HEK293 (cell line): ENCODE results near the gene PRKCA.
A peak's percentile ranks its signal among the peaks of the same experiment; 100 is the strongest.

Source experiments
- CTCF ChIA-PET: fragments of 350-600 bp; formaldehyde crosslinking; extraction: SDS; loops from one replicate; lab custom pipeline; 2021; ENCODE audit warnings: antibody characterized with exemption; lab: Yijun Ruan, JAX
- POLR2A ChIA-PET: fragments of 300-600 bp; formaldehyde crosslinking; extraction: SDS; loops from one replicate; lab custom pipeline; 2020; ENCODE audit warnings: antibody characterized with exemption, inconsistent platforms; lab: Yijun Ruan, JAX
- H3K27ac ChIP-seq: fragments of 200-500 bp; sonication (Bioruptor generic); 2 replicates; pipeline ENCODE4 v1.5.1; 2014; ENCODE audit warnings: low read depth, low read length, control low read depth, inconsistent platforms; ENCODE audit errors: extremely low read depth
- H3K36me3 ChIP-seq, 2 experiments: fragments of 200-500 bp in 1 of 2; sonication (Bioruptor generic) in 1 of 2; 1 replicate in 1 of 2; 2 replicates in 1 of 2; pipeline ENCODE4 v1.5.1; 2014 to 2017; ENCODE audit warnings: inconsistent platforms in 2 of 2, low read length in 2 of 2; ENCODE audit not compliant: control insufficient read depth in 2 of 2, insufficient read depth in 1 of 2
- H3K4me1 ChIP-seq: fragments of 200-500 bp; sonication (Bioruptor generic); 2 replicates; pipeline ENCODE4 v1.5.1; 2014; ENCODE audit warnings: mild to moderate bottlenecking, low read length, inconsistent platforms; ENCODE audit not compliant: control insufficient read depth, insufficient read depth
- H3K4me3 ChIP-seq: 2 replicates; pipeline ENCODE4 v1.5.1; 2011; ENCODE audit warnings: low read depth, mild to moderate bottlenecking, control low read depth, low read length, moderate library complexity
- H3K9me3 ChIP-seq: fragments of 200-500 bp; sonication (Bioruptor generic); 2 replicates; pipeline ENCODE4 v1.5.1; 2014; ENCODE audit warnings: low read depth, low read length, inconsistent platforms; ENCODE audit not compliant: control insufficient read depth, insufficient read depth
- GLIS2 ChIP-seq: fragments of 450-650 bp; formaldehyde crosslinking; IDR thresholded peaks from 2 replicates; pipeline ENCODE4 v1.5.1; 2016; ENCODE audit warnings: missing biosample characterization, missing genetic modification characterization
- INSM2 ChIP-seq: fragments of 450-650 bp; formaldehyde crosslinking; IDR thresholded peaks from 2 replicates; pipeline ENCODE4 v1.5.1; 2016; ENCODE audit warnings: missing biosample characterization, missing genetic modification characterization
- KLF8 ChIP-seq: fragments of 450-650 bp; formaldehyde crosslinking; IDR thresholded peaks from 2 replicates; pipeline ENCODE4 v1.5.1; 2016; ENCODE audit warnings: missing biosample characterization, missing genetic modification characterization
- PRDM10 ChIP-seq: fragments of 450-650 bp; formaldehyde crosslinking; IDR thresholded peaks from 2 replicates; pipeline ENCODE4 v1.5.1; 2016; ENCODE audit warnings: missing biosample characterization, missing genetic modification characterization
- PRDM4 ChIP-seq: fragments of 450-650 bp; formaldehyde crosslinking; IDR thresholded peaks from 2 replicates; pipeline ENCODE4 v1.5.1; 2017; ENCODE audit warnings: missing biosample characterization, missing genetic modification characterization
- SETDB1 ChIP-seq: IDR thresholded peaks from one replicate; pipeline ENCODE4 v1.6.1; 2017; ENCODE audit warnings: mild to moderate bottlenecking, low read length, moderate library complexity, mixed read lengths; ENCODE audit not compliant: insufficient read length
- ZFHX2 ChIP-seq: fragments of 450-650 bp; formaldehyde crosslinking; conservative IDR thresholded peaks from 2 replicates; pipeline ENCODE4 v1.5.1; 2016; ENCODE audit warnings: missing biosample characterization, missing genetic modification characterization
- ZNF274 ChIP-seq, 2 experiments: fragments of 200-500 bp in 1 of 2; fragments of 450-650 bp in 1 of 2; sonication (Bioruptor generic) in 1 of 2; formaldehyde crosslinking in 1 of 2; IDR thresholded peaks; 2 replicates each; pipeline versions ENCODE4 v1.5.1 to v1.6.1; 2014 to 2016; ENCODE audit warnings: borderline replicate concordance in 1 of 2, inconsistent platforms in 1 of 2, low read length in 1 of 2, missing biosample characterization in 1 of 2, missing genetic modification characterization in 1 of 2
- ZNF341 ChIP-seq: fragments of 450-650 bp; formaldehyde crosslinking; IDR thresholded peaks from 2 replicates; pipeline ENCODE4; 2016; ENCODE audit warnings: low read depth, missing biosample characterization, missing genetic modification characterization
- ZNF362 ChIP-seq: fragments of 450-650 bp; formaldehyde crosslinking; IDR thresholded peaks from 2 replicates; pipeline ENCODE4 v1.5.1; 2016; ENCODE audit warnings: missing biosample characterization, missing genetic modification characterization
- ZNF394 ChIP-seq: fragments of 450-650 bp; formaldehyde crosslinking; IDR thresholded peaks from 2 replicates; pipeline ENCODE4 v1.5.1; 2016; ENCODE audit warnings: missing biosample characterization, missing genetic modification characterization, mild to moderate bottlenecking, moderate library complexity, borderline replicate concordance
- ZNF426 ChIP-seq: fragments of 450-650 bp; formaldehyde crosslinking; IDR thresholded peaks from 2 replicates; pipeline ENCODE4 v1.5.1; 2017; ENCODE audit warnings: missing biosample characterization, missing genetic modification characterization, mild to moderate bottlenecking, inconsistent platforms, moderate library complexity
- ZNF521 ChIP-seq: fragments of 450-650 bp; formaldehyde crosslinking; IDR thresholded peaks from 2 replicates; pipeline ENCODE4 v1.5.1; 2017; ENCODE audit warnings: missing biosample characterization, mild to moderate bottlenecking, missing genetic modification characterization
- ZNF623 ChIP-seq: fragments of 450-650 bp; formaldehyde crosslinking; IDR thresholded peaks from 2 replicates; pipeline ENCODE4 v1.5.1; 2016; ENCODE audit warnings: missing biosample characterization, missing genetic modification characterization
- ZNF664 ChIP-seq: fragments of 450-650 bp; formaldehyde crosslinking; IDR thresholded peaks from 2 replicates; pipeline ENCODE4 v1.5.1; 2016; ENCODE audit warnings: missing biosample characterization, missing genetic modification characterization
- ZNF76 ChIP-seq: fragments of 450-650 bp; formaldehyde crosslinking; IDR thresholded peaks from 2 replicates; pipeline ENCODE4; 2016; ENCODE audit warnings: low read depth, missing biosample characterization, missing genetic modification characterization, borderline replicate concordance
- ZNF791 ChIP-seq: fragments of 450-650 bp; formaldehyde crosslinking; IDR thresholded peaks from 2 replicates; pipeline ENCODE4 v1.5.1; 2016; ENCODE audit warnings: missing biosample characterization, missing genetic modification characterization
- ZSCAN23 ChIP-seq: fragments of 450-650 bp; formaldehyde crosslinking; IDR thresholded peaks from 2 replicates; pipeline ENCODE4 v1.5.1; 2016; ENCODE audit warnings: missing biosample characterization, missing genetic modification characterization
- TF ChIP-seq, protein P1 (sequence below): fragments of 450-650 bp; formaldehyde crosslinking; IDR thresholded peaks from 2 replicates; pipeline ENCODE4 v1.5.1; 2016; ENCODE audit warnings: missing biosample characterization, missing genetic modification characterization
- TF ChIP-seq, protein P2 (sequence below): fragments of 450-650 bp; formaldehyde crosslinking; IDR thresholded peaks from 2 replicates; pipeline ENCODE4 v1.5.1; 2017; ENCODE audit warnings: missing biosample characterization, missing genetic modification characterization

Gene PRKCA

GRCh38 chr17:66444031-66444430 is 141.6 kb downstream of the PRKCA start:
- CTCF ChIA-PET: interaction anchor here (1.1 kb wide), 1 partner anchor 17 kb away, joined by 3 read pairs; no protein-coding TSS in a partner anchor
- Histone ChIP-seq H3K4me1 (0 out of 2 replicates have a peak, but pooled peaks cover 6% of the 10 kb centered on the region), H3K4me3 (no peak overlapping the region), H3K9me3 (no peaks in the 10 kb centered on the region), H3K27ac (no peak overlapping the region), H3K36me3 (no peaks in the 10 kb centered on the region)
- POLR2A ChIA-PET: no interaction called here
- no peak for TF ChIP-seq ZNF76
- TF ChIP-seq ZSCAN23: no peak
- no peak for TF ChIP-seq ZNF664 (tag by site-specific recombination)
- TF ChIP-seq ZNF521 (tag by site-specific recombination): no peak
- no peak for TF ChIP-seq ZNF623
- TF ChIP-seq, protein P1, sequence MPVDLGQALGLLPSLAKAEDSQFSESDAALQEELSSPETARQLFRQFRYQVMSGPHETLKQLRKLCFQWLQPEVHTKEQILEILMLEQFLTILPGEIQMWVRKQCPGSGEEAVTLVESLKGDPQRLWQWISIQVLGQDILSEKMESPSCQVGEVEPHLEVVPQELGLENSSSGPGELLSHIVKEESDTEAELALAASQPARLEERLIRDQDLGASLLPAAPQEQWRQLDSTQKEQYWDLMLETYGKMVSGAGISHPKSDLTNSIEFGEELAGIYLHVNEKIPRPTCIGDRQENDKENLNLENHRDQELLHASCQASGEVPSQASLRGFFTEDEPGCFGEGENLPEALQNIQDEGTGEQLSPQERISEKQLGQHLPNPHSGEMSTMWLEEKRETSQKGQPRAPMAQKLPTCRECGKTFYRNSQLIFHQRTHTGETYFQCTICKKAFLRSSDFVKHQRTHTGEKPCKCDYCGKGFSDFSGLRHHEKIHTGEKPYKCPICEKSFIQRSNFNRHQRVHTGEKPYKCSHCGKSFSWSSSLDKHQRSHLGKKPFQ (tag by site-specific recombination): no peak
- TF ChIP-seq, protein P2, sequence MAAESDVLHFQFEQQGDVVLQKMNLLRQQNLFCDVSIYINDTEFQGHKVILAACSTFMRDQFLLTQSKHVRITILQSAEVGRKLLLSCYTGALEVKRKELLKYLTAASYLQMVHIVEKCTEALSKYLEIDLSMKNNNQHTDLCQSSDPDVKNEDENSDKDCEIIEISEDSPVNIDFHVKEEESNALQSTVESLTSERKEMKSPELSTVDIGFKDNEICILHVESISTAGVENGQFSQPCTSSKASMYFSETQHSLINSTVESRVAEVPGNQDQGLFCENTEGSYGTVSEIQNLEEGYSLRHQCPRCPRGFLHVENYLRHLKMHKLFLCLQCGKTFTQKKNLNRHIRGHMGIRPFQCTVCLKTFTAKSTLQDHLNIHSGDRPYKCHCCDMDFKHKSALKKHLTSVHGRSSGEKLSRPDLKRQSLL (tag by site-specific recombination): no peak
- no peak for TF ChIP-seq ZNF791
- no peak for TF ChIP-seq ZNF341 (tag by site-specific recombination)

- TF ChIP-seq ZNF274 (IDR thresholded peaks at IDR 0.05; ENCODE audit: low read length) (no peak), ZNF274 (tag by site-specific recombination; IDR thresholded peaks at IDR 0.05; ENCODE audit: borderline replicate concordance) (peak; percentile 93), GLIS2 (tag by site-specific recombination) (no peak)
- no peaks in the 10 kb centered on the region for H3K9me3 ChIP-seq
- H3K27ac ChIP-seq: no peak overlapping the region
- CTCF ChIA-PET: no interaction called here
- no peaks in the 10 kb centered on the region for H3K36me3 ChIP-seq
- POLR2A ChIA-PET: no interaction called here
- no peak overlapping the region for H3K4me3 ChIP-seq
- H3K4me1 ChIP-seq: peaks cover 6% of the 10 kb centered on the region; the same call in 1 of the 2 replicates
Measured at GRCh38 chr17:66445229-66445628, 142.8 kb downstream of the PRKCA start.

DNA sequence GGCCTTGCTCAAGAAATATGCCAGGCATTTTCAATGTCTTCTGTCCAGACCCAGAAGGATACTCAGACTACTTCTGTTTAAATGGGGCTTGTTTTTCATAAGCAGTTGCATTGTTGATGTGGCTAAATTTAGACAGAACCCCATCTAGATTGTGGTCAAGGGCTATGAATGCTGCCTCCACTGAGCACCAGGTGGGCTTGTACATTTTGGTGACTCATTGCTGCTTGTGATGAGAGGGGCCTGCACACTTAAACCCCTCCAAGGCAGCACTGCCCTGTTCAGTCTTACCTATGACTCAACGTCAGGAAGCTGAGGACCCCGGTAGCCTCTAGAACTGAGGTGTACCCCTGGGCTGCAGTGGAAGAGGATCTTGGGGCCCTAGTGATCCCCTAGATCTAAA is 144.0 kb downstream of the PRKCA start:
- peaks cover 2% of the 10 kb centered on the region; the same call in 1 of the 2 replicates for H3K4me1 ChIP-seq
- ChIA-PET POLR2A (interaction anchor here (1.2 kb wide), 1 partner anchor 389 kb away, joined by 3 read pairs; the partner anchor contains the start of gene CACNG5), CTCF (no interaction called here)
- no peaks in the 10 kb centered on the region for H3K36me3 ChIP-seq
- no peak overlapping the region for H3K27ac ChIP-seq
- H3K9me3 ChIP-seq: no peaks in the 10 kb centered on the region
- no peak overlapping the region for H3K4me3 ChIP-seq
- TF ChIP-seq INSM2 (tag by site-specific recombination) (no peak), ZFHX2 (tag by site-specific recombination) (no peak), ZNF362 (tag by site-specific recombination) (no peak), PRDM10 (tag by site-specific recombination) (no peak), KLF8 (tag by site-specific recombination) (no peak), ZNF426 (tag by site-specific recombination) (no peak), SETDB1 (no peak), ZNF394 (tag by site-specific recombination) (no peak), PRDM4 (tag by site-specific recombination) (no peak)
